ENCODE data around the gene IL25.

The IL25 gene

GRCh38 chr14:23355871-23356435 is 16.7 kb upstream of the IL25 start:
- Histone ChIP-seq H3K9me3 (ENCODE audit: control insufficient read depth, low read length) (no peaks in the 10 kb centered on the region), H3K27ac (ENCODE audit: low read depth, low read length, severe bottlenecking) (no peak overlapping the region), H3K36me3 (ENCODE audit: control insufficient read depth, insufficient read depth, low read length) (peaks cover 46% of the 10 kb centered on the region), H3K4me3 (ENCODE audit: extremely low read depth, insufficient read depth, low read length, poor library complexity, severe bottlenecking) (no peak overlapping the region), H3K4me1 (ENCODE audit: control insufficient read depth, insufficient read depth, low read length, poor library complexity, severe bottlenecking) (no peaks in the 10 kb centered on the region)
- WGBS, 2 experiments (ENCODE audit: insufficient coverage in 2 of 2): 90 to 100% methylated on average over 1 of the region's 6 CpGs

- no peaks in the 10 kb centered on the region for H3K4me1 ChIP-seq (ENCODE audit: control insufficient read depth, insufficient read depth, low read length, poor library complexity, severe bottlenecking)
- H3K4me3 ChIP-seq (ENCODE audit: extremely low read depth, insufficient read depth, low read length, poor library complexity, severe bottlenecking): no peak overlapping the region
- WGBS, 2 experiments (ENCODE audit: insufficient coverage in 2 of 2): 84 to 94% methylated on average over 3 to 4 of the region's 4 CpGs
- no peak overlapping the region for H3K27ac ChIP-seq (ENCODE audit: low read depth, low read length, severe bottlenecking)
- no peaks in the 10 kb centered on the region for H3K9me3 ChIP-seq (ENCODE audit: control insufficient read depth, low read length)
- H3K36me3 ChIP-seq (ENCODE audit: control insufficient read depth, insufficient read depth, low read length): peaks cover 46% of the 10 kb centered on the region
Observed at GRCh38 chr14:23356662-23357061, 15.9 kb upstream of the IL25 start.

GRCh38 chr14:23357261-23357660 is 15.3 kb upstream of the IL25 start:
- WGBS, 2 experiments (ENCODE audit: insufficient coverage in 2 of 2): 92 to 94% methylated on average over 8 of the region's 8 CpGs
- Histone ChIP-seq H3K36me3 (ENCODE audit: control insufficient read depth, insufficient read depth, low read length) (peaks cover 52% of the 10 kb centered on the region), H3K27ac (ENCODE audit: low read depth, low read length, severe bottlenecking) (no peak overlapping the region), H3K4me3 (ENCODE audit: extremely low read depth, insufficient read depth, low read length, poor library complexity, severe bottlenecking) (no peak overlapping the region), H3K9me3 (ENCODE audit: control insufficient read depth, low read length) (no peaks in the 10 kb centered on the region), H3K4me1 (ENCODE audit: control insufficient read depth, insufficient read depth, low read length, poor library complexity, severe bottlenecking) (no peaks in the 10 kb centered on the region)

DNA sequence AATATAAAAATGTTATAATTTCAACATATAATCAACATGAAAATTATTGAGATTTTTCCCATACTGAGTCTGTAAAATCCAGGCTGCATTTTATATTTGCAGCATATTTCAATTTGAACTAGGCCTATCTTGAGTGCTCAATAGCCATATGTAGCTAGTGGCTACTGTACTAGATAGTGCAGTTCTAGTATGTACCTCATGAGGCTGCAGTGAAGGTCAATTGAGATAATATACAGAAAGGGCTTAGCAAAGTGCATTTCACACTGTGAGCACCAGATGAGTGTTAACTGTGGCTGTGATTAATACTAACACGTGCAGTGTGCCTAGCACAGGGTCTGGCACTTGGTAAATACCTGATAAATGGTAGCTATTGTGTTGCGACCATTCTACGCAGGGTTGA is 14.6 kb upstream of the IL25 start:
- H3K4me1 ChIP-seq (ENCODE audit: control insufficient read depth, insufficient read depth, low read length, poor library complexity, severe bottlenecking): no peaks in the 10 kb centered on the region
- H3K27ac ChIP-seq (ENCODE audit: low read depth, low read length, severe bottlenecking): no peak overlapping the region
- no peaks in the 10 kb centered on the region for H3K9me3 ChIP-seq (ENCODE audit: control insufficient read depth, low read length)
- peaks cover 59% of the 10 kb centered on the region for H3K36me3 ChIP-seq (ENCODE audit: control insufficient read depth, insufficient read depth, low read length)
- WGBS, 2 experiments (ENCODE audit: insufficient coverage in 2 of 2): 92 to 97% methylated on average over 3 of the region's 3 CpGs
- H3K4me3 ChIP-seq (ENCODE audit: extremely low read depth, insufficient read depth, low read length, poor library complexity, severe bottlenecking): no peak overlapping the region

DNA sequence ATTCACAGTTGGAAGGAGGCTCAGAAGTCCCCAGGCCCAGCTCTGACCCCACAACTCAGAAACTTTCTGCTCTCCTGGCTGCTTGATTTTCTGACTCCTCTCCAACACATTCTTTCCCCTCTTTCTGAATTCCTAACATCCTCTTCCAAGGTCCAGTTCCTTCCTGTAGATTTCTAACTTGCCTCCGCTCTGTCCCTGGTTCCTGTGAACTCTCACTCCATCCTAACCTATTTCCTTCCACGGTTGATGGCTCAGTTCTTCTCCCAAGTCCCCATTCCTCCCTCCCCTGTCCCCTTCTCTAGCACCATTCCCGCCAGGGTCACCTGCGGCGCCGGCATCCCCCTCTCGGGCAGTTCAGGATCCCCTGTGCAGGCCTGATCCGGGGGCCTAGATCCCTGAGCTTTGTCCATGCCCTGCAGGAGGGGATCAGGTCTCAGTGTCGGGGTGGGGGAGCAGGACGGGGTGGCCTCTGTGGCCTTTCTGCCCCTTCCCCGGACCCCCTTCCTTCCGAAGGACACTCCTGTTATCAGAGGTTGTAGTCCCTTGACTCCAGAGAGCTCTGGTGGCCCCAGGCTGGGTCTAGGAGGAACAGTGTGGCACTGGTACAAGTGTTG is 13.9 kb upstream of the IL25 start:
- H3K27ac ChIP-seq (ENCODE audit: low read depth, low read length, severe bottlenecking): peak overlapping the region; percentile 32
- no peaks in the 10 kb centered on the region for H3K4me1 ChIP-seq (ENCODE audit: control insufficient read depth, insufficient read depth, low read length, poor library complexity, severe bottlenecking)
- WGBS, 2 experiments (ENCODE audit: insufficient coverage in 2 of 2): 95 to 98% methylated on average over 5 to 11 of the region's 12 CpGs
- peaks cover 64% of the 10 kb centered on the region for H3K36me3 ChIP-seq (ENCODE audit: control insufficient read depth, insufficient read depth, low read length)
- no peak overlapping the region for H3K4me3 ChIP-seq (ENCODE audit: extremely low read depth, insufficient read depth, low read length, poor library complexity, severe bottlenecking)
- H3K9me3 ChIP-seq (ENCODE audit: control insufficient read depth, low read length): no peaks in the 10 kb centered on the region

GRCh38 chr14:23359167-23359626 is 13.4 kb upstream of the IL25 start:
- Histone ChIP-seq H3K4me1 (ENCODE audit: control insufficient read depth, insufficient read depth, low read length, poor library complexity, severe bottlenecking) (no peaks in the 10 kb centered on the region), H3K9me3 (ENCODE audit: control insufficient read depth, low read length) (no peaks in the 10 kb centered on the region), H3K27ac (ENCODE audit: low read depth, low read length, severe bottlenecking) (no peak overlapping the region), H3K36me3 (ENCODE audit: control insufficient read depth, insufficient read depth, low read length) (peaks cover 69% of the 10 kb centered on the region), H3K4me3 (ENCODE audit: extremely low read depth, insufficient read depth, low read length, poor library complexity, severe bottlenecking) (no peak overlapping the region)
- WGBS, 2 experiments (ENCODE audit: insufficient coverage in 2 of 2): 88 to 100% methylated on average over 2 to 4 of the region's 11 CpGs

GRCh38 chr14:23359722-23360447 is 12.7 kb upstream of the IL25 start:
- H3K9me3 ChIP-seq (ENCODE audit: control insufficient read depth, low read length): no peaks in the 10 kb centered on the region
- peaks cover 69% of the 10 kb centered on the region for H3K36me3 ChIP-seq (ENCODE audit: control insufficient read depth, insufficient read depth, low read length)
- H3K4me3 ChIP-seq (ENCODE audit: extremely low read depth, insufficient read depth, low read length, poor library complexity, severe bottlenecking): no peak overlapping the region
- H3K27ac ChIP-seq (ENCODE audit: low read depth, low read length, severe bottlenecking): no peak overlapping the region
- peaks cover 2% of the 10 kb centered on the region for H3K4me1 ChIP-seq (ENCODE audit: control insufficient read depth, insufficient read depth, low read length, poor library complexity, severe bottlenecking)
- 97 to 99% methylated on average over 13 to 20 of the region's 22 CpGs for whole genome bisulfite sequencing, 2 experiments (ENCODE audit: insufficient coverage in 2 of 2)

DNA sequence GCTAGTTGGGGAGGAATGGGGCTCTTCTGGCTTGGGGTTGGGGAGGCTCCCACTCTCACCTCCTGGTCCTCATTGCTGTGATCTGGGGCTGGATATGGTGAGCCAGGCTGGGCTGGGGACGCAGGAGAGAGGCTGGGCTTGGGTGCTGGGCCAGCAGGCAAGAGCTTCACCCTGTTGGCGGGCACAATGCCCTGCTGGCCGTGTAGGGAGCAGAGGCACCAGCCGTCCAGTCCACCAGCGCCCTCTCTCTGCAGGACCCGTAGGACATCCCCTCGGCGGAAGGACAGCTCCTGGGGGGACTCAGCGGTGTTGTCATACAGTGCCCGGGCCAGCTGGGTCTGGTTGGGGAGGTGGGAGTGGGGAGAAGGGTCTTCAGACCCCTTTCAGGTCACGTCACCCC is 12.1 kb upstream of the IL25 start:
- peaks cover 2% of the 10 kb centered on the region for H3K4me1 ChIP-seq (ENCODE audit: control insufficient read depth, insufficient read depth, low read length, poor library complexity, severe bottlenecking)
- H3K4me3 ChIP-seq (ENCODE audit: extremely low read depth, insufficient read depth, low read length, poor library complexity, severe bottlenecking): no peak overlapping the region
- H3K9me3 ChIP-seq (ENCODE audit: control insufficient read depth, low read length): no peaks in the 10 kb centered on the region
- H3K27ac ChIP-seq (ENCODE audit: low read depth, low read length, severe bottlenecking): no peak overlapping the region
- WGBS, 2 experiments (ENCODE audit: insufficient coverage in 2 of 2): 78 to 86% methylated on average over 5 to 7 of the region's 11 CpGs
- H3K36me3 ChIP-seq (ENCODE audit: control insufficient read depth, insufficient read depth, low read length): peaks cover 69% of the 10 kb centered on the region

- Histone ChIP-seq H3K27ac (ENCODE audit: low read depth, low read length, severe bottlenecking) (no peak overlapping the region), H3K36me3 (ENCODE audit: control insufficient read depth, insufficient read depth, low read length) (peaks cover 69% of the 10 kb centered on the region), H3K4me1 (ENCODE audit: control insufficient read depth, insufficient read depth, low read length, poor library complexity, severe bottlenecking) (peaks cover 2% of the 10 kb centered on the region), H3K9me3 (ENCODE audit: control insufficient read depth, low read length) (no peaks in the 10 kb centered on the region), H3K4me3 (ENCODE audit: extremely low read depth, insufficient read depth, low read length, poor library complexity, severe bottlenecking) (no peak overlapping the region)
Observed at GRCh38 chr14:23361320-23361719, 11.3 kb upstream of the IL25 start.

- Histone ChIP-seq H3K4me1 (ENCODE audit: control insufficient read depth, insufficient read depth, low read length, poor library complexity, severe bottlenecking) (peaks cover 2% of the 10 kb centered on the region), H3K36me3 (ENCODE audit: control insufficient read depth, insufficient read depth, low read length) (peaks cover 65% of the 10 kb centered on the region), H3K27ac (ENCODE audit: low read depth, low read length, severe bottlenecking) (no peak overlapping the region), H3K4me3 (ENCODE audit: extremely low read depth, insufficient read depth, low read length, poor library complexity, severe bottlenecking) (no peak overlapping the region), H3K9me3 (ENCODE audit: control insufficient read depth, low read length) (no peaks in the 10 kb centered on the region)
- 100% methylated on average over 2 to 3 of the region's 6 CpGs for WGBS, 2 experiments (ENCODE audit: insufficient coverage in 2 of 2)
Observed at GRCh38 chr14:23361763-23362162, 10.8 kb upstream of the IL25 start.

- H3K4me1 ChIP-seq (ENCODE audit: control insufficient read depth, insufficient read depth, low read length, poor library complexity, severe bottlenecking): peaks cover 2% of the 10 kb centered on the region
- H3K9me3 ChIP-seq (ENCODE audit: control insufficient read depth, low read length): no peaks in the 10 kb centered on the region
- peaks cover 61% of the 10 kb centered on the region for H3K36me3 ChIP-seq (ENCODE audit: control insufficient read depth, insufficient read depth, low read length)
- no peak overlapping the region for H3K27ac ChIP-seq (ENCODE audit: low read depth, low read length, severe bottlenecking)
- H3K4me3 ChIP-seq (ENCODE audit: extremely low read depth, insufficient read depth, low read length, poor library complexity, severe bottlenecking): no peak overlapping the region
- 92 to 100% methylated on average over 1 to 2 of the region's 3 CpGs for WGBS, 2 experiments (ENCODE audit: insufficient coverage in 2 of 2)
Observed at GRCh38 chr14:23362200-23362599, 10.4 kb upstream of the IL25 start.
